Measurements from ENCODE around the gene AP1M1.

DNA sequence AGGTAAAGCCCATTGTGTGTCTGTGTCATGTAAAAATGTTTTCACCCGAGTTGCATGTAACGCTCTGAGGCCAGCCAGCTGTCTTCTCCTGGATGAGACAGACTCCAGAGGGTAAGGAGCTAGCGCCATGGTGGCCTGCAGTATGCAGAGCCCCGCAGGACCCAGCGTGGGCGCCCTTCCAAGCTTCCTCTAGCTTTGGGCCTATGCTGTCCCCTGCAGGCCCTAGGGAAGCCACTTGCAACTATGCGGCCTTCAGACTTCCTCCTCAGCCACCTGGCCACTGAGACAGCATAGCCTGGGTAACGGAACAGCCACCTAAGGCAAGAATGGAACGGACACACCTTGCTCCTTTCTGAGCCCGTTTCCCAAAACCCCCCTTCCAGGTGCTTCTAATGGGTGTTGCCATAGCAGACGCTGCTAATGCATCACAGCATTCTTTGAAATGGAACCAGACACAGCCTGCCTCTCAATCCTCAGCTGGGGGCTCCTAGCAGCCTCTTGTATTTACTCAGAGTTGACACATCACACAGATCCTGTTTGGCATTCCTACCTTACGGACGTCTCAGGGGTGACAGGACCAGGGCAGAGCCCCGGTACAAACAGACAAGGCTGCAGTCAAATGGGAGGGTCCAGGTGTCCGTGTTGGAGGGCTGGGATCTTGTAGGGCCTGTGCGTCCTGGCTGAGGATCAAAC, 6.3 kb upstream of the AP1M1 start:
- TF ChIP-seq, protein P1, sequence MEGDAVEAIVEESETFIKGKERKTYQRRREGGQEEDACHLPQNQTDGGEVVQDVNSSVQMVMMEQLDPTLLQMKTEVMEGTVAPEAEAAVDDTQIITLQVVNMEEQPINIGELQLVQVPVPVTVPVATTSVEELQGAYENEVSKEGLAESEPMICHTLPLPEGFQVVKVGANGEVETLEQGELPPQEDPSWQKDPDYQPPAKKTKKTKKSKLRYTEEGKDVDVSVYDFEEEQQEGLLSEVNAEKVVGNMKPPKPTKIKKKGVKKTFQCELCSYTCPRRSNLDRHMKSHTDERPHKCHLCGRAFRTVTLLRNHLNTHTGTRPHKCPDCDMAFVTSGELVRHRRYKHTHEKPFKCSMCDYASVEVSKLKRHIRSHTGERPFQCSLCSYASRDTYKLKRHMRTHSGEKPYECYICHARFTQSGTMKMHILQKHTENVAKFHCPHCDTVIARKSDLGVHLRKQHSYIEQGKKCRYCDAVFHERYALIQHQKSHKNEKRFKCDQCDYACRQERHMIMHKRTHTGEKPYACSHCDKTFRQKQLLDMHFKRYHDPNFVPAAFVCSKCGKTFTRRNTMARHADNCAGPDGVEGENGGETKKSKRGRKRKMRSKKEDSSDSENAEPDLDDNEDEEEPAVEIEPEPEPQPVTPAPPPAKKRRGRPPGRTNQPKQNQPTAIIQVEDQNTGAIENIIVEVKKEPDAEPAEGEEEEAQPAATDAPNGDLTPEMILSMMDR (IDR thresholded peaks at IDR 0.05), result no peak
- TF ChIP-seq EP300 (IDR thresholded peaks at IDR 0.05), result no peak
